HepG2 (cell line): ENCODE data around the gene PRKCI. TPM values are rescaled to one million over a fixed set of nuclear protein-coding genes. Genes with fewer than 3 reads are reported as not detected.
A peak's percentile ranks its signal among the peaks of the same experiment; 100 is the strongest.

Experiments used
- BRF2 ChIP-seq: sonication (generic); formaldehyde crosslinking; IDR thresholded peaks from 2 replicates; pipeline ENCODE4 v1.8.1; 2022; ENCODE audit warnings: mild to moderate bottlenecking, missing genetic modification reagents
- CEBPB ChIP-seq: IDR thresholded peaks from 2 replicates; pipeline ENCODE4 v1.6.1; 2011; ENCODE audit warnings: low read depth, low read length, improper control_type of control experiment, borderline replicate concordance
- DPF2 ChIP-seq: sonication (generic); formaldehyde crosslinking; IDR thresholded peaks from 2 replicates; pipeline ENCODE4 v1.4.0; 2020; ENCODE audit warnings: mild to moderate bottlenecking, low read depth, missing genetic modification reagents, borderline replicate concordance
- FOXC1 ChIP-seq: sonication (generic); formaldehyde crosslinking; IDR thresholded peaks from 2 replicates; pipeline ENCODE4 v1.8.0; 2022; ENCODE audit warnings: mild to moderate bottlenecking, missing genetic modification reagents, borderline replicate concordance
- GZF1 ChIP-seq: sonication (generic); formaldehyde crosslinking; IDR thresholded peaks from 2 replicates; pipeline ENCODE4 v1.5.1; 2020; ENCODE audit warnings: mild to moderate bottlenecking, missing genetic modification reagents
- HES4 ChIP-seq: sonication (generic); formaldehyde crosslinking; IDR thresholded peaks from 2 replicates; pipeline ENCODE4 v1.9.0; 2021; ENCODE audit warnings: mild to moderate bottlenecking, missing genetic modification reagents, borderline replicate concordance
- HIVEP1 ChIP-seq: sonication (generic); formaldehyde crosslinking; IDR thresholded peaks from 2 replicates; pipeline ENCODE4 v1.4.0; 2020; ENCODE audit warnings: mild to moderate bottlenecking, missing genetic modification reagents
- LCORL ChIP-seq, 2 experiments: fragments of 450-650 bp in 1 of 2; sonication (generic) in 1 of 2; formaldehyde crosslinking in 1 of 2; IDR thresholded peaks; 2 replicates each; pipeline versions ENCODE4 v1.5.0 to v1.6.1; 2017 to 2020; ENCODE audit warnings: antibody characterized with exemption in 1 of 2, missing genetic modification reagents in 1 of 2
- NFYC ChIP-seq: IDR thresholded peaks from 2 replicates; pipeline ENCODE4 v1.6.1; 2016; ENCODE audit warnings: missing genetic modification reagents, missing compliant biosample characterization
- ZBTB2 ChIP-seq: sonication (generic); formaldehyde crosslinking; IDR thresholded peaks from 2 replicates; pipeline ENCODE4 v1.8.0; 2022; ENCODE audit warnings: low read depth, missing genetic modification reagents
- ZBTB43 ChIP-seq: sonication (generic); formaldehyde crosslinking; conservative IDR thresholded peaks from 2 replicates; pipeline ENCODE4 v1.4.0; 2020; ENCODE audit warnings: missing genetic modification reagents
- ZNF280B ChIP-seq: sonication (generic); formaldehyde crosslinking; IDR thresholded peaks from 2 replicates; pipeline ENCODE4 v1.5.0; 2020; ENCODE audit warnings: missing genetic modification reagents, mild to moderate bottlenecking, borderline replicate concordance
- ZNF383 ChIP-seq: sonication (generic); formaldehyde crosslinking; IDR thresholded peaks from 2 replicates; pipeline ENCODE4 v1.4.0; 2020; ENCODE audit warnings: missing genetic modification reagents, mild to moderate bottlenecking, borderline replicate concordance
- ZNF501 ChIP-seq: sonication (generic); formaldehyde crosslinking; IDR thresholded peaks from 2 replicates; pipeline ENCODE4 v1.5.1; 2020; ENCODE audit warnings: mild to moderate bottlenecking, moderate library complexity, missing genetic modification reagents
- ZNF709 ChIP-seq: sonication (generic); formaldehyde crosslinking; IDR thresholded peaks from 2 replicates; pipeline ENCODE4 v1.5.0; 2020; ENCODE audit warnings: mild to moderate bottlenecking, missing genetic modification reagents
- polyA plus RNA-seq, 8 experiments: library from polyadenylated mRNA; depleted of rRNA in 3 of 8; stranded (reverse) in 7 of 8; unstranded in 1 of 8; fragments of >200 nt; fragmentation: Illumina TruSeq in 4 of 8; extraction: Trizol in 4 of 8; gene quantifications; 2 replicates each; pipeline versions ENCODE4 v1.2.1 to v1.2.3, GENCODE V29; 2011 to 2016; ENCODE audit warnings: low read depth in 4 of 8, missing spikeins in 1 of 8, mixed read lengths in 1 of 8; ENCODE audit not compliant: insufficient read depth in 1 of 8
- total RNA-seq, 5 experiments: library from RNA; depleted of rRNA; stranded (reverse); fragments of >200 nt; fragmentation: Illumina TruSeq; extraction: Trizol; gene quantifications; 2 replicates each; pipeline ENCODE4 v1.2.3, GENCODE V29; 2016; ENCODE audit warnings: low read depth in 1 of 5
- TF ChIP-seq, protein P1 (sequence below): sonication (generic); formaldehyde crosslinking; conservative IDR thresholded peaks from 2 replicates; pipeline ENCODE4 v1.4.0; 2020; ENCODE audit warnings: mild to moderate bottlenecking, missing genetic modification reagents, moderate library complexity
- TF ChIP-seq, protein P2 (sequence below): sonication (generic); formaldehyde crosslinking; IDR thresholded peaks from 2 replicates; pipeline ENCODE4 v1.9.0; 2021; ENCODE audit warnings: missing genetic modification reagents, borderline replicate concordance

The PRKCI gene
- total and polyA plus RNA-seq, 2 of the 13 experiments (the other 11 are each of a cell fraction or from before 2014, with no cell fraction given): 17.2 to 30.4 TPM

GRCh38 chr3:170221924-170222646 lies at the start of gene PRKCI (continued):
- TF ChIP-seq HES4 (CRISPR knock-in tag): peak; percentile 87
- TF ChIP-seq ZBTB2 (CRISPR knock-in tag): no peak
- peak; percentile 70; the same call in 1 of the 2 replicates for TF ChIP-seq HIVEP1 (CRISPR knock-in tag)
- no peak for TF ChIP-seq DPF2 (CRISPR knock-in tag)
- TF ChIP-seq, protein P1, sequence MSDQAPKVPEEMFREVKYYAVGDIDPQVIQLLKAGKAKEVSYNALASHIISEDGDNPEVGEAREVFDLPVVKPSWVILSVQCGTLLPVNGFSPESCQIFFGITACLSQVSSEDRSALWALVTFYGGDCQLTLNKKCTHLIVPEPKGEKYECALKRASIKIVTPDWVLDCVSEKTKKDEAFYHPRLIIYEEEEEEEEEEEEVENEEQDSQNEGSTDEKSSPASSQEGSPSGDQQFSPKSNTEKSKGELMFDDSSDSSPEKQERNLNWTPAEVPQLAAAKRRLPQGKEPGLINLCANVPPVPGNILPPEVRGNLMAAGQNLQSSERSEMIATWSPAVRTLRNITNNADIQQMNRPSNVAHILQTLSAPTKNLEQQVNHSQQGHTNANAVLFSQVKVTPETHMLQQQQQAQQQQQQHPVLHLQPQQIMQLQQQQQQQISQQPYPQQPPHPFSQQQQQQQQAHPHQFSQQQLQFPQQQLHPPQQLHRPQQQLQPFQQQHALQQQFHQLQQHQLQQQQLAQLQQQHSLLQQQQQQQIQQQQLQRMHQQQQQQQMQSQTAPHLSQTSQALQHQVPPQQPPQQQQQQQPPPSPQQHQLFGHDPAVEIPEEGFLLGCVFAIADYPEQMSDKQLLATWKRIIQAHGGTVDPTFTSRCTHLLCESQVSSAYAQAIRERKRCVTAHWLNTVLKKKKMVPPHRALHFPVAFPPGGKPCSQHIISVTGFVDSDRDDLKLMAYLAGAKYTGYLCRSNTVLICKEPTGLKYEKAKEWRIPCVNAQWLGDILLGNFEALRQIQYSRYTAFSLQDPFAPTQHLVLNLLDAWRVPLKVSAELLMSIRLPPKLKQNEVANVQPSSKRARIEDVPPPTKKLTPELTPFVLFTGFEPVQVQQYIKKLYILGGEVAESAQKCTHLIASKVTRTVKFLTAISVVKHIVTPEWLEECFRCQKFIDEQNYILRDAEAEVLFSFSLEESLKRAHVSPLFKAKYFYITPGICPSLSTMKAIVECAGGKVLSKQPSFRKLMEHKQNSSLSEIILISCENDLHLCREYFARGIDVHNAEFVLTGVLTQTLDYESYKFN (CRISPR knock-in tag): peak; percentile 64
- TF ChIP-seq, protein P2, sequence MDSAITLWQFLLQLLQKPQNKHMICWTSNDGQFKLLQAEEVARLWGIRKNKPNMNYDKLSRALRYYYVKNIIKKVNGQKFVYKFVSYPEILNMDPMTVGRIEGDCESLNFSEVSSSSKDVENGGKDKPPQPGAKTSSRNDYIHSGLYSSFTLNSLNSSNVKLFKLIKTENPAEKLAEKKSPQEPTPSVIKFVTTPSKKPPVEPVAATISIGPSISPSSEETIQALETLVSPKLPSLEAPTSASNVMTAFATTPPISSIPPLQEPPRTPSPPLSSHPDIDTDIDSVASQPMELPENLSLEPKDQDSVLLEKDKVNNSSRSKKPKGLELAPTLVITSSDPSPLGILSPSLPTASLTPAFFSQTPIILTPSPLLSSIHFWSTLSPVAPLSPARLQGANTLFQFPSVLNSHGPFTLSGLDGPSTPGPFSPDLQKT (CRISPR knock-in tag): no peak
- TF ChIP-seq CEBPB: no peak
- no peak for TF ChIP-seq ZBTB43 (CRISPR knock-in tag)
- peak; percentile 91 for TF ChIP-seq ZNF709 (CRISPR knock-in tag)
- TF ChIP-seq LCORL (IDR thresholded peaks at IDR 0.05): no peak
- no peak for TF ChIP-seq LCORL (CRISPR knock-in tag; IDR thresholded peaks at IDR 0.05)
- no peak for TF ChIP-seq GZF1 (CRISPR knock-in tag)
- peak; percentile 78 for TF ChIP-seq FOXC1 (CRISPR knock-in tag)
- TF ChIP-seq ZNF501 (CRISPR knock-in tag): peak; percentile 69; the same call in 1 of the 2 replicates
- TF ChIP-seq ZNF383 (CRISPR knock-in tag): 0 out of 2 replicates have a peak, but pooled peaks have one; percentile 55
- TF ChIP-seq NFYC (CRISPR knock-in tag): no peak
- 0 out of 2 replicates have a peak, but pooled peaks have one; percentile 30 for TF ChIP-seq BRF2 (CRISPR knock-in tag)
- TF ChIP-seq ZNF280B: no peak
